ENCODE data around the gene GPR25. TPM values are rescaled to one million over a fixed set of nuclear protein-coding genes. Genes with fewer than 3 reads are reported as not detected.
A peak's percentile ranks its signal among the peaks of the same experiment; 100 is the strongest.

GPR25 gene
- total and polyA plus RNA-seq, 10 of the 15 experiments (the other 5 are each of a cell fraction or from before 2014, with no cell fraction given), result not detected

- TF ChIP-seq TCF3 (IDR thresholded peaks at IDR 0.05; ENCODE audit: borderline replicate concordance, insufficient read depth, low read depth, low read length) (no peak), NKRF (conservative IDR thresholded peaks at IDR 0.05) (no peak), TCF7 (IDR thresholded peaks at IDR 0.05; ENCODE audit: borderline replicate concordance) (no peak), WRNIP1 (IDR thresholded peaks at IDR 0.05; ENCODE audit: borderline replicate concordance, low read depth, low read length) (no peak), SRF (IDR thresholded peaks at IDR 0.05; ENCODE audit: low read depth in 2 of 2, low read length in 2 of 2) (no peak), RCOR1 (conservative IDR thresholded peaks at IDR 0.05; ENCODE audit: low read depth, low read length) (no peak), RELB (IDR thresholded peaks at IDR 0.05; ENCODE audit: low read depth) (no peak), SREBF1 (IDR thresholded peaks at IDR 0.05; ENCODE audit: low read length) (no peak), EP300 (IDR thresholded peaks at IDR 0.05; ENCODE audit: borderline replicate concordance in 1 of 2, control insufficient read depth in 1 of 2, low read depth in 2 of 2, low read length in 2 of 2) (peak; percentile 41 to 75; a peak in 1 of 4 replicates), KLF5 (IDR thresholded peaks at IDR 0.05; ENCODE audit: partially characterized antibody) (no peak), MEF2A (IDR thresholded peaks at IDR 0.05; ENCODE audit: insufficient read depth, low read depth, low read length) (no peak), SPI1 (IDR thresholded peaks at IDR 0.05; ENCODE audit: borderline replicate concordance, insufficient read depth, low read depth, low read length) (no peak), MTA2 (IDR thresholded peaks at IDR 0.05; ENCODE audit: low read depth) (peak; percentile 29; the same call in 1 of the 2 replicates), REST (IDR thresholded peaks at IDR 0.05; ENCODE audit: low read depth, low read length) (no peak), ZBTB33 (IDR thresholded peaks at IDR 0.05) (no peak), USF1 (IDR thresholded peaks at IDR 0.05; ENCODE audit: borderline replicate concordance, extremely low read length, insufficient read depth, low read depth, low read length) (no peak), SUPT20H (IDR thresholded peaks at IDR 0.05; ENCODE audit: borderline replicate concordance, control insufficient read depth, low read depth, low read length) (no peak), POLR2A (IDR thresholded peaks at IDR 0.05; ENCODE audit: low read depth, low read length) (no peak)
These were observed 20.2 kb downstream of the GPR25 start (continued) for GRCh38 chr1:200892958-200893357.
